IMR-90 (cell line): ENCODE results near the gene SHC1.

Source experiments
- CEBPB ChIP-seq: IDR thresholded peaks from 2 replicates; pipeline ENCODE4 v1.6.1; 2012; ENCODE audit warnings: low read depth, low read length, improper control_type of control experiment
- CHD1 ChIP-seq: IDR thresholded peaks from 2 replicates; pipeline ENCODE4 v1.6.1; 2012; ENCODE audit warnings: low read depth, low read length, improper control_type of control experiment
- MAFK ChIP-seq: IDR thresholded peaks from 2 replicates; pipeline ENCODE4 v1.6.1; 2012; ENCODE audit warnings: low read depth, low read length, improper control_type of control experiment
- MAZ ChIP-seq: IDR thresholded peaks from 2 replicates; pipeline ENCODE4 v1.6.1; 2012; ENCODE audit warnings: low read depth, mild to moderate bottlenecking, low read length, improper control_type of control experiment, moderate library complexity, borderline replicate concordance
- MXI1 ChIP-seq: IDR thresholded peaks from 2 replicates; pipeline ENCODE4 v1.6.1; 2012; ENCODE audit warnings: low read depth, mild to moderate bottlenecking, low read length, moderate library complexity, borderline replicate concordance
- NFE2L2 ChIP-seq: fragments of 150-350 bp; IDR thresholded peaks from 2 replicates; pipeline ENCODE4 v1.6.1; 2016; ENCODE audit warnings: low read depth, mild to moderate bottlenecking, low read length
- POLR2A ChIP-seq: IDR thresholded peaks from 2 replicates; pipeline ENCODE4 v1.6.1; 2012; ENCODE audit warnings: mild to moderate bottlenecking, low read depth, low read length
- RAD21 ChIP-seq: IDR thresholded peaks from 2 replicates; pipeline ENCODE4 v1.6.1; 2012; ENCODE audit warnings: low read length, improper control_type of control experiment
- RCOR1 ChIP-seq: IDR thresholded peaks from 2 replicates; pipeline ENCODE4 v1.6.1; 2012; ENCODE audit warnings: mild to moderate bottlenecking, low read length, improper control_type of control experiment; ENCODE audit not compliant: insufficient replicate concordance
- RFX5 ChIP-seq: IDR thresholded peaks from 2 replicates; pipeline ENCODE4 v1.8.0; 2012; ENCODE audit warnings: low read depth, mild to moderate bottlenecking, low read length, moderate library complexity
- TF ChIP-seq, protein P1 (sequence below): conservative IDR thresholded peaks from 2 replicates; pipeline ENCODE4 v1.5.1; 2012; ENCODE audit warnings: mild to moderate bottlenecking, low read depth, low read length, improper control_type of control experiment
- TF ChIP-seq, protein P2 (sequence below): fragments of 150-350 bp; IDR thresholded peaks from 2 replicates; pipeline ENCODE4 v1.6.1; 2017; ENCODE audit warnings: mild to moderate bottlenecking, antibody characterized with exemption, low read length, low read depth
- TF ChIP-seq, protein P3 (sequence below): fragments of 150-350 bp; IDR thresholded peaks from 2 replicates; pipeline ENCODE4 v1.6.1; 2016; ENCODE audit warnings: low read depth, mild to moderate bottlenecking, low read length, moderate library complexity, borderline replicate concordance

DNA sequence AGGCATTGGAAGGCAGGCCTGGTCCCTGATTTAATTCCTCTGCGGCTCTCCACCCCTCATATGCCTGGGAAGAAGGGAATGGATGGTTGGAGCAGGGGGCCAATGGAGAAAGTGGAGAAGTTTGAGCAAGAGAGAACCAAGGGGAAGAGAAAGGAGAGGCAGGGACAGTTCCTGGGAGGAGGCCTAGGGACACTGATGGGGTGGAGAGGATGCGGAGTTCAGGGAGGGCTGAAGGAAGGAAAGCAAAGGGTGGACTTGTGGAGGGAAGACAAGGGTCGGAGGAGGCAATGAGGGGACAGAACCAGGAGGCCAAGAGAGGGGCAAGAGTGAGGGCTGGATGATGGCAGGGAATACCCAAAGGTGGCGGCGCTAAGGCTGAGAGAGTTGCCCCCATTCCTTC lies 39.2 kb upstream of the SHC1 start:
- no peak for TF ChIP-seq POLR2A
- TF ChIP-seq, protein P1, sequence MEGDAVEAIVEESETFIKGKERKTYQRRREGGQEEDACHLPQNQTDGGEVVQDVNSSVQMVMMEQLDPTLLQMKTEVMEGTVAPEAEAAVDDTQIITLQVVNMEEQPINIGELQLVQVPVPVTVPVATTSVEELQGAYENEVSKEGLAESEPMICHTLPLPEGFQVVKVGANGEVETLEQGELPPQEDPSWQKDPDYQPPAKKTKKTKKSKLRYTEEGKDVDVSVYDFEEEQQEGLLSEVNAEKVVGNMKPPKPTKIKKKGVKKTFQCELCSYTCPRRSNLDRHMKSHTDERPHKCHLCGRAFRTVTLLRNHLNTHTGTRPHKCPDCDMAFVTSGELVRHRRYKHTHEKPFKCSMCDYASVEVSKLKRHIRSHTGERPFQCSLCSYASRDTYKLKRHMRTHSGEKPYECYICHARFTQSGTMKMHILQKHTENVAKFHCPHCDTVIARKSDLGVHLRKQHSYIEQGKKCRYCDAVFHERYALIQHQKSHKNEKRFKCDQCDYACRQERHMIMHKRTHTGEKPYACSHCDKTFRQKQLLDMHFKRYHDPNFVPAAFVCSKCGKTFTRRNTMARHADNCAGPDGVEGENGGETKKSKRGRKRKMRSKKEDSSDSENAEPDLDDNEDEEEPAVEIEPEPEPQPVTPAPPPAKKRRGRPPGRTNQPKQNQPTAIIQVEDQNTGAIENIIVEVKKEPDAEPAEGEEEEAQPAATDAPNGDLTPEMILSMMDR: no peak
- no peak for TF ChIP-seq MXI1
- TF ChIP-seq CHD1: no peak
- no peak for TF ChIP-seq RAD21
- TF ChIP-seq MAZ: no peak
- no peak for TF ChIP-seq RCOR1
- TF ChIP-seq, protein P2, sequence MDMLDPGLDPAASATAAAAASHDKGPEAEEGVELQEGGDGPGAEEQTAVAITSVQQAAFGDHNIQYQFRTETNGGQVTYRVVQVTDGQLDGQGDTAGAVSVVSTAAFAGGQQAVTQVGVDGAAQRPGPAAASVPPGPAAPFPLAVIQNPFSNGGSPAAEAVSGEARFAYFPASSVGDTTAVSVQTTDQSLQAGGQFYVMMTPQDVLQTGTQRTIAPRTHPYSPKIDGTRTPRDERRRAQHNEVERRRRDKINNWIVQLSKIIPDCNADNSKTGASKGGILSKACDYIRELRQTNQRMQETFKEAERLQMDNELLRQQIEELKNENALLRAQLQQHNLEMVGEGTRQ: no peak
- no peak for TF ChIP-seq RFX5
- TF ChIP-seq, protein P3, sequence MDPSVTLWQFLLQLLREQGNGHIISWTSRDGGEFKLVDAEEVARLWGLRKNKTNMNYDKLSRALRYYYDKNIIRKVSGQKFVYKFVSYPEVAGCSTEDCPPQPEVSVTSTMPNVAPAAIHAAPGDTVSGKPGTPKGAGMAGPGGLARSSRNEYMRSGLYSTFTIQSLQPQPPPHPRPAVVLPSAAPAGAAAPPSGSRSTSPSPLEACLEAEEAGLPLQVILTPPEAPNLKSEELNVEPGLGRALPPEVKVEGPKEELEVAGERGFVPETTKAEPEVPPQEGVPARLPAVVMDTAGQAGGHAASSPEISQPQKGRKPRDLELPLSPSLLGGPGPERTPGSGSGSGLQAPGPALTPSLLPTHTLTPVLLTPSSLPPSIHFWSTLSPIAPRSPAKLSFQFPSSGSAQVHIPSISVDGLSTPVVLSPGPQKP: no peak
- TF ChIP-seq NFE2L2: no peak
- no peak for TF ChIP-seq MAFK
- no peak for TF ChIP-seq CEBPB
